ACHN (cell line): ENCODE measurements around the gene SAXO1.
"Not testable (repeated sequence)": the region's sequence is repeated elsewhere in the genome, so short reads cannot be mapped to it uniquely, and the experiment has no call there.

Source experiments
- DNase-seq: peaks from one replicate; pipeline ENCODE4 v3.0.0-alpha.2; 2015
- in situ Hi-C: cut with HindIII; loops from 2 replicates; pipeline ENCODE4 v1.10.0; 2017; ENCODE audit warnings: low sequenced_read_pairs, low pct_ligation_motif_present, low pct_unique_long_range_greater_than_20kb

SAXO1 gene

DNA sequence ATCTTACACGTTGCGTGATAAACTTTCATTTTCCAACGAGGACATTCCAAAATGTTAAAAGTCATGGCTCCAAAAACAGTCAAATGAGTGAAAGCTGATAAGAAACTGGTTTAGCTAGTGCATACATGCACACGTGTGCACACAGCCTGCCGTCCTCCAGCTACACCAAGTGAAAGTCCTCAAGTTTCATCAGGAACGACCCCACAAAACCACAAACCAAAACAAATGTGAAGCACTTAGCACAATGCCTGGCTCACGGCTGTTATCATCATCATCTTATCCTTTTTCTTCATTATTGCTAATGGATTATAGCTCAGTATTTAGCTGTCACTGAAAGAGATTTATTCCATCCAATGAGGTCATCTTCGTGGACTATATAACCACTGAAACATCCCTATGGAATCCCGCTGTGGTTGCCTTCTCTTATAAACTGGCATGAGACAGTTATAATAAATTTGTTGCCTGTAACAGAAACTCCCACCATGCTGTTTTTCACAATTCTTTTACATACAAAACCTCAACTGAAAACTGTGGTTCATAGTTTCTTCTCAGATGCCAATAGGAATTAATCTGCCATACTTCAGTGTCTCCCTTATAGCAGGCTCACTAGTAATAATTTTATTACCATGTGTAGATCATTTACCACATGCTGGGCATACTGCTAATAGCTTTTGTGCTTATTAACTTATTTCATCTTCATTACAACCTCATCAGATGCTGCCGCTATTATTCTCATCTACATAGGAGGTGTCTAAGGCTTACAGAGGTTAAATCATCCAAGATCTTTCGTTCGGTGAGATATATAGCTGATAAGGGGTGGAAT is 56.1 kb downstream of the SAXO1 start:
- in situ Hi-C loops: no loop called here
- DNase-seq: no peak

GRCh38 chr9:18976221-18976708 is 56.7 kb downstream of the SAXO1 start:
- in situ Hi-C loops: no loop called here
- no peak for DNase-seq

DNA sequence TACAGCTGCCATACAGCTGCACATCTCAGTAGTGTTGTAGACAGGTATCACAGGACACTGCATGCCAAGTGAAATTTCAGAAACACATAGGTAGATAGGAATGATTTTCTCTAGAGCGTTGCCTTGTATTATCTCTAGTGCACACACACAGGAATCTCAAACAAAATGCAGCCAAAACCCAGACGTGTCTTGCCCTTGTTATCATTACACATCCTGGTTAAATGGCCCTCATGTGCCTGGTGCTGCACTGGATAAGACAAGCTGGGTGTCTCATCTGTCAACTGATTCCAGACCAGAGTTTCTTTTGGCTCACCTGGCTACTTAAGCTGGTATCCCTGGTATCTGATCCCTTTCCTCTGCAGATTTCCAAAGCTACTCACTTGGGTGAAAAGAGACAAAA is 59.7 kb downstream of the SAXO1 start:
- in situ Hi-C loops: no loop called here
- DNase-seq: no peak

GRCh38 chr9:18972675-18973074 is 60.3 kb downstream of the SAXO1 start:
- DNase-seq: no peak
- in situ Hi-C loops: no loop called here

GRCh38 chr9:18971909-18972308 is 61.1 kb downstream of the SAXO1 start:
- in situ Hi-C loops: no loop called here
- DNase-seq: no peak

DNA sequence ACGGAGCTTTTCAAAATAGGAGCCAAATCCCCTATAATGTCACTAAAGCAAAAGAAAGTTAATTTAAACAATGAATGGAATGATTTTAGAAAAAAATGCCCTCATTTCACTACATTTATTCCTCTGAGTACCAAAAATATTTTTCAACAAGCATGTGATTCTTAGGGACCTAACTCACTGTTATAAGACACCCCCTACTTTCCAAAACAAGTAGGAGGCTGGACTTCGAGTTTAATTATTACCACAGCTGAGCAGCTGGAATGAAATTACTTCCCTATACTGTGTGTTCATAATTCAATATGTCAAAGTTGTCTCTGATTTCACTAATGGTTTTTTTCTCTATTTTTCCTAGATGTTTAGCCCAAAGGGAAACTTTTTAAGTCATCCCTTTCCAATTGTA is 61.6 kb downstream of the SAXO1 start:
- in situ Hi-C loops: no loop called here
- DNase-seq: no peak

GRCh38 chr9:18970393-18970792 is 62.6 kb downstream of the SAXO1 start:
- no peak for DNase-seq
- in situ Hi-C loops: no loop called here

DNA sequence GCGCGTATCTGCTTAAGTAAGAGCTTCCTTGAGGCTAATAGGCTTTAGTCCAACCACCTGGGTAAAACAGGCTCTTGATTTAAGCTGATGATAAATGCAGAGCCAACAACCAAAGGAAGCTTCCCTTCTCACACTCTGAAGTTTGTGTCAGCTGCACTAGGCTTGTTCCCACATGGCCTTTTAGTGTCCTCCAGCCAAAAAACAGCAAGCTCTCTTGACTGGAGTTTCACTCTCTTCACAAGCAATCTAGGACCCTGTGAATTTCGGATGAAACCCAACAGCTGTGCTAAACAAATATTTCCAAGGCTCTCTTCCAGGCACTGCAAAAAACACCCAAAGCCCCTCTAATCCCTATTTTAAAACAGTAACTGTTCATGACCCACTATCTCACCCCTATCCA is 63.9 kb downstream of the SAXO1 start:
- no peak for DNase-seq
- in situ Hi-C loops: no loop called here

GRCh38 chr9:18955626-18956025 is 77.4 kb downstream of the SAXO1 start:
- no peak for DNase-seq
- in situ Hi-C loops: no loop called here

DNA sequence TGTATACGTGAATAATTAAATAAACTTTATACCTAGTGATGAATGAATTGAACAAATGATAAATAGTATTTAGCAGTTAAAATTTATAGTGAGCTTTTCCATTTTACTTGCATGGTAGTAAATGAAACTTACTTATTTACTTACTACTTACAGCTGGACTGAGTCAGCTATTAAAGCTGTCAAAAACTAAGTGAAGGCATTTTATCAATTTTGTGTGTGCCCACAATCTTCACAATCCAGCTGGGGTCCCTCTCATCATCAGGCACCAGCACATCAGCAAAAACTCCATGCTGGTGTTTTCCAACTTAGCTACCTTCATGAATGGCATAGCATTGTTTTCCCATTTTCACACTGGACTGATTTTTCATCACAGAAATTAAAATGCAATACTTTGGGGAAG is 81.1 kb downstream of the SAXO1 start:
- in situ Hi-C loops: no loop called here
- DNase-seq: no peak

- DNase-seq: no peak
- in situ Hi-C loops: no loop called here
Observed at GRCh38 chr9:18947892-18948339, 85.1 kb downstream of the SAXO1 start.

DNA sequence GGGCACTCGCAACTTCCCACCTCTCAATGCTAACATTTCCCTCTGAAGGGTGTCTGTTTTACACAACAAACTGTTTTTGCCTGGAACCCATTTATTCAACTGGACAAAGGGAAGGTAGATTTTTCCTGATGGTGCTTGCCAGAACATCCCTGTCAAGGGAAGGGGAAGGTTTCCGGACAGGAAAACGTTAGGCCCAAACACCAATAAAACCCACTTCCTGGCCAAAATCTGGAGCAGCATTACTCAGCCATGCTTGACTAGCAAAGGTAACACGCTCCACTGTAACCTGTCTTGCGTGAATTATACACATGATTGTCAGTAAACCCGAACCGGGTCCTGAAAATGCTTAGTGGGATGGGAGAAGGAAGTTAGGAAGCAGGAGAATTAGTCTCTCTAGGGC is 90.2 kb downstream of the SAXO1 start:
- in situ Hi-C loops: no loop called here
- DNase-seq: no peak

GRCh38 chr9:18941060-18941740 is 91.8 kb downstream of the SAXO1 start:
- no peak for DNase-seq
- in situ Hi-C loops: no loop called here

- in situ Hi-C loops: no loop called here
Observed at GRCh38 chr9:18939943-18940342, 93.1 kb downstream of the SAXO1 start.

GRCh38 chr9:18936094-18936871 is 96.7 kb downstream of the SAXO1 start:
- in situ Hi-C loops: no loop called here
- no peak for DNase-seq

More at GRCh38 chr9:18939943-18940342, 93.1 kb downstream of the SAXO1 start:
- no peak for DNase-seq

- no peak for DNase-seq
- in situ Hi-C loops: no loop called here
Observed at GRCh38 chr9:18935541-18935940, 97.5 kb downstream of the SAXO1 start.

GRCh38 chr9:18930611-18931010 is 102.4 kb downstream of the SAXO1 start:
- in situ Hi-C loops, DNase-seq: not testable (repeated sequence)

- in situ Hi-C loops: no loop called here
- DNase-seq: no peak
Observed at GRCh38 chr9:18928711-18929110, 104.3 kb downstream of the SAXO1 start.

- in situ Hi-C loops: no loop called here
- DNase-seq: no peak
Observed at GRCh38 chr9:18926513-18926912, 106.5 kb downstream of the SAXO1 start.
